SH-SY5Y (cell line): ENCODE measurements around the gene CHD6.

ENCODE experiments used
- GATA2 ChIP-seq: IDR thresholded peaks from 2 replicates; pipeline ENCODE4 v1.6.1; 2011; ENCODE audit warnings: mild to moderate bottlenecking, low read depth, low read length
- GATA3 ChIP-seq: IDR thresholded peaks from 2 replicates; pipeline ENCODE4 v1.6.1; 2011; ENCODE audit warnings: low read depth, mild to moderate bottlenecking, low read length, moderate library complexity

DNA sequence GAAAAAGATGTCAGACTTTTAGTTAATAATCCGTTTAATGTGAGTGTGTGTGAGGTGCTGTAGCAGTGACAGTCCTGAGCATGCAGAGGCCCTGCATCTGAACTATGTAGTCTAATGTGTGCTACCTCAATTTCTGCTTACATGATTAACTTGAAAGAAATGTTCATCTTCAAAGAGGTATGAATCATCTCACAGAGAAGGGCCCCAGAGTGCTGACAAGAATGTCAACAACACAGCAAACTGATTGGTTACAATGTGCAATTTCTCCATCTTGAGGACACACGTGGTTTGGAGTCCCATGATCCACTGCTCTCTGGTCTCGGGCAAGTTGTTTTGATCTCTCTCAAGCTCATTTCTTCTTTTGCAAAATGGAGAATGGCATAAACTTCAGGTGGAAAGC lies 189.9 kb downstream of the CHD6 start:
- no peak for TF ChIP-seq GATA2
- no peak for TF ChIP-seq GATA3
